Measurements from ENCODE around the gene KRTAP10-9.
"Not testable (repeated sequence)": the region's sequence is repeated elsewhere in the genome, so short reads cannot be mapped to it uniquely, and the experiment has no call there.

KRTAP10-9 gene

GRCh38 chr21:44615466-44615865 lies 11.4 kb upstream of the KRTAP10-9 start:
- no peak for DNase-seq (ENCODE audit: low spot score)

- DNase-seq (ENCODE audit: low spot score) = no peak
These were observed 10.8 kb upstream of the KRTAP10-9 start for GRCh38 chr21:44615911-44616590.

- DNase-seq (ENCODE audit: low spot score) = no peak
These were observed 10.3 kb upstream of the KRTAP10-9 start for GRCh38 chr21:44616591-44616926.

GRCh38 chr21:44617071-44617501 lies 9.8 kb upstream of the KRTAP10-9 start:
- no peak for DNase-seq (ENCODE audit: low spot score)

GRCh38 chr21:44618504-44618903 lies 8.4 kb upstream of the KRTAP10-9 start:
- no peak for DNase-seq (ENCODE audit: low spot score)

GRCh38 chr21:44618909-44619308 lies 8.0 kb upstream of the KRTAP10-9 start:
- no peak for DNase-seq (ENCODE audit: low spot score)

- no peak for DNase-seq (ENCODE audit: low spot score)
These were observed 7.0 kb upstream of the KRTAP10-9 start for GRCh38 chr21:44619886-44620285.

- no peak for DNase-seq (ENCODE audit: low spot score)
These were observed 3.3 kb upstream of the KRTAP10-9 start for GRCh38 chr21:44623575-44623974.

- no peak for DNase-seq (ENCODE audit: low spot score)
These were observed 1.1 kb upstream of the KRTAP10-9 start for GRCh38 chr21:44625756-44626155.

GRCh38 chr21:44626262-44626661 lies 631 bp upstream of the KRTAP10-9 start:
- DNase-seq (ENCODE audit: low spot score) = no peak

GRCh38 chr21:44627181-44627822 lies 409 bp downstream of the KRTAP10-9 start:
- DNase-seq (ENCODE audit: low spot score) = not testable (repeated sequence)

GRCh38 chr21:44627831-44628233 lies 939 bp downstream of the KRTAP10-9 start:
- not testable (repeated sequence) for DNase-seq (ENCODE audit: low spot score)

- DNase-seq (ENCODE audit: low spot score) = no peak
These were observed 2.0 kb downstream of the KRTAP10-9 start for GRCh38 chr21:44628707-44629391.

- no peak for DNase-seq (ENCODE audit: low spot score)
These were observed 3.5 kb downstream of the KRTAP10-9 start for GRCh38 chr21:44630440-44630839.

- DNase-seq (ENCODE audit: low spot score) = no peak
These were observed 5.2 kb downstream of the KRTAP10-9 start for GRCh38 chr21:44632067-44632466.

- DNase-seq (ENCODE audit: low spot score) = no peak
These were observed 9.5 kb downstream of the KRTAP10-9 start for GRCh38 chr21:44636209-44637017.

- no peak for DNase-seq (ENCODE audit: low spot score)
These were observed 10.3 kb downstream of the KRTAP10-9 start, which contains the start of gene KRTAP10-10 for GRCh38 chr21:44637018-44637850. KRTAP10-10 (plus strand) TSS chr21:44637356; CDS start chr21:44637418, 62 bp downstream.

GRCh38 chr21:44637851-44638348 lies 11.0 kb downstream of the KRTAP10-9 start:
- DNase-seq (ENCODE audit: low spot score) = not testable (repeated sequence)

GRCh38 chr21:44638506-44639330 lies 11.8 kb downstream of the KRTAP10-9 start:
- not testable (repeated sequence) for DNase-seq (ENCODE audit: low spot score)

GRCh38 chr21:44639331-44639655 lies 12.4 kb downstream of the KRTAP10-9 start:
- DNase-seq (ENCODE audit: low spot score) = no peak
